ENCODE measurements around the gene COPS3.

- no peak for TF ChIP-seq CTCF (IDR thresholded peaks at IDR 0.05)
- TF ChIP-seq REST (IDR thresholded peaks at IDR 0.05; ENCODE audit: insufficient read depth in 1 of 2, low read depth in 2 of 2, low read length in 1 of 2): no peak
These were observed 24.3 kb upstream of the COPS3 start for GRCh38 chr17:17305281-17305801.

Data from Panc1 (cell line).